Measurements from ENCODE around the gene C19orf18.

Gene C19orf18

GRCh38 chr19:57946316-57946715, 28.0 kb downstream of the C19orf18 start:
- H3K9me3 ChIP-seq (ENCODE audit: insufficient read depth, low read length, severe bottlenecking) = peaks cover 15% of the 10 kb centered on the region
- H2AFZ ChIP-seq (ENCODE audit: low read depth, low read length) = no peak overlapping the region
- H3K4me3 ChIP-seq (ENCODE audit: low read depth in 1 of 2, low read length in 2 of 2) = peak overlapping the region; percentile 78 to 85; a peak in 3 of 4 replicates
- peak overlapping the region; percentile 81 for H3K27ac ChIP-seq (ENCODE audit: low read length)
- peaks cover 69% of the 10 kb centered on the region for H3K79me2 ChIP-seq (ENCODE audit: insufficient read depth, low read length)
- ATAC-seq (ENCODE audit: insufficient read depth, low read depth) = no peak
- peaks cover 33% of the 10 kb centered on the region for H3K4me1 ChIP-seq (ENCODE audit: insufficient read depth, low read length)
- H3K36me3 ChIP-seq (ENCODE audit: insufficient read depth, low read length) = peaks cover 44% of the 10 kb centered on the region
- H4K20me1 ChIP-seq (ENCODE audit: insufficient read depth, low read length) = peaks cover 14% of the 10 kb centered on the region; the same call in 1 of the 2 replicates
- no peak for TF ChIP-seq EZH2 (IDR thresholded peaks at IDR 0.05; ENCODE audit: borderline replicate concordance, low read depth, low read length, severe bottlenecking)
- TF ChIP-seq CTCF (IDR thresholded peaks at IDR 0.05; ENCODE audit: borderline replicate concordance, extremely low read depth, low read length, poor library complexity, severe bottlenecking) = no peak
- H3K4me2 ChIP-seq (ENCODE audit: insufficient read depth, low read length) = peak overlapping the region; percentile 93
- DNase-seq = peak; percentile 10
- H3K27me3 ChIP-seq (ENCODE audit: insufficient read depth, low read length, poor library complexity) = no peaks in the 10 kb centered on the region
- peak overlapping the region; percentile 77 for H3K9ac ChIP-seq (ENCODE audit: low read depth, low read length)

GRCh38 chr19:57941593-57941992, 32.7 kb downstream of the C19orf18 start:
- peaks cover 9% of the 10 kb centered on the region; the same call in 1 of the 2 replicates for H4K20me1 ChIP-seq (ENCODE audit: insufficient read depth, low read length)
- H3K9me3 ChIP-seq (ENCODE audit: insufficient read depth, low read length, severe bottlenecking) = peaks cover 7% of the 10 kb centered on the region
- H3K4me3 ChIP-seq (ENCODE audit: low read depth in 1 of 2, low read length in 2 of 2) = no peak overlapping the region
- peaks cover 19% of the 10 kb centered on the region for H3K4me1 ChIP-seq (ENCODE audit: insufficient read depth, low read length)
- ATAC-seq (ENCODE audit: insufficient read depth, low read depth) (no peak), DNase-seq (no peak)
- peaks cover 72% of the 10 kb centered on the region for H3K79me2 ChIP-seq (ENCODE audit: insufficient read depth, low read length)
- no peak overlapping the region for H3K9ac ChIP-seq (ENCODE audit: low read depth, low read length)
- TF ChIP-seq CTCF (IDR thresholded peaks at IDR 0.05; ENCODE audit: borderline replicate concordance, extremely low read depth, low read length, poor library complexity, severe bottlenecking) = no peak
- no peak for TF ChIP-seq EZH2 (IDR thresholded peaks at IDR 0.05; ENCODE audit: borderline replicate concordance, low read depth, low read length, severe bottlenecking)
- no peak overlapping the region for H3K4me2 ChIP-seq (ENCODE audit: insufficient read depth, low read length)
- no peak overlapping the region for H2AFZ ChIP-seq (ENCODE audit: low read depth, low read length)
- H3K36me3 ChIP-seq (ENCODE audit: insufficient read depth, low read length) = peaks cover 74% of the 10 kb centered on the region
- H3K27me3 ChIP-seq (ENCODE audit: insufficient read depth, low read length, poor library complexity) = no peaks in the 10 kb centered on the region
- no peak overlapping the region for H3K27ac ChIP-seq (ENCODE audit: low read length)

- no peak overlapping the region for H2AFZ ChIP-seq (ENCODE audit: low read depth, low read length)
- no peak overlapping the region for H3K4me3 ChIP-seq (ENCODE audit: low read depth in 1 of 2, low read length in 2 of 2)
- ATAC-seq (ENCODE audit: insufficient read depth, low read depth) = no peak
- H3K4me2 ChIP-seq (ENCODE audit: insufficient read depth, low read length) = no peak overlapping the region
- no peak overlapping the region for H3K27ac ChIP-seq (ENCODE audit: low read length)
- no peaks in the 10 kb centered on the region for H3K4me1 ChIP-seq (ENCODE audit: insufficient read depth, low read length)
- H3K27me3 ChIP-seq (ENCODE audit: insufficient read depth, low read length, poor library complexity) = no peaks in the 10 kb centered on the region
- H4K20me1 ChIP-seq (ENCODE audit: insufficient read depth, low read length) = no peaks in the 10 kb centered on the region
- H3K9me3 ChIP-seq (ENCODE audit: insufficient read depth, low read length, severe bottlenecking) = peaks cover 2% of the 10 kb centered on the region
- H3K79me2 ChIP-seq (ENCODE audit: insufficient read depth, low read length) = peaks cover 16% of the 10 kb centered on the region; the same call in 1 of the 2 replicates
- H3K9ac ChIP-seq (ENCODE audit: low read depth, low read length) = no peak overlapping the region
- no peak for DNase-seq
- no peak for TF ChIP-seq EZH2 (IDR thresholded peaks at IDR 0.05; ENCODE audit: borderline replicate concordance, low read depth, low read length, severe bottlenecking)
- no peak for TF ChIP-seq CTCF (IDR thresholded peaks at IDR 0.05; ENCODE audit: borderline replicate concordance, extremely low read depth, low read length, poor library complexity, severe bottlenecking)
- peaks cover 40% of the 10 kb centered on the region for H3K36me3 ChIP-seq (ENCODE audit: insufficient read depth, low read length)
Measured at GRCh38 chr19:57935731-57936130, 38.6 kb downstream of the C19orf18 start.

Data from DND-41 (cell line).